Germinal center (tissue), 1 donor: Measurements from ENCODE around the gene STARD9.
"Not testable (repeated sequence)": the region's sequence is repeated elsewhere in the genome, so short reads cannot be mapped to it uniquely, and the experiment has no call there.

Source experiments
- DNase-seq: peaks from one replicate; pipeline ENCODE4 v3.0.0; 2012; ENCODE audit warnings: mixed read lengths, low spot score

The STARD9 gene

DNA sequence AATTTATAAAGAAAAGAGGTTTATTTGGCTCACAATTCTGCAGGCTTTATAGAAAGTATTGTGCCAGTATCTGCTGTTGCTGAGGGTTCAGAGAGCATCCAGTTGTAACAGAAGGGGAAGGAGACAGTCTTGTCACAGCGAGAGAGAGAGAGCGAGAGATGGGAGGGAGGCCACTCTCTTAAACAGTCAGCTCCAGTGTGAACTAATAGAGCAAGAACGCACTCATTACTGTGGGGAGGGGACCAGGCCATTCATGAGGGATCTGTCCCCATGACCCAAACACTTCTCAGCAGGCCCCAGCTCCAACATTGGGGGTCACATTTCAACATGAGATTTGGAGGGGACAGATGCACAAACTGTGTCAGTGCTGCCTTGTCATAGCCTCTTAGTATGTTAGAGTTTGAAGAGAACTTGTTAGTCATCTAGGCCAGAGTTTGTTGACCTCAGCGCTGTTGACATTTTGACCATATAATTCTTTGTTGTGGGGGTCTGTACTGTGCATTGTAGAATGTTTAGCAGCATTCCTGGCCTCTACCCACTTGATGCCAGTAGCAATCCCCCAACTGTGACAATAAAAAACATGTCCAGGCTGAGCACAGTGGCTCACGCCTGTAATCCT, 15.3 kb downstream of the STARD9 start:
- no peak for DNase-seq

GRCh38 chr15:42591238-42591934, 16.0 kb downstream of the STARD9 start:
- peak; percentile 24 for DNase-seq

DNA sequence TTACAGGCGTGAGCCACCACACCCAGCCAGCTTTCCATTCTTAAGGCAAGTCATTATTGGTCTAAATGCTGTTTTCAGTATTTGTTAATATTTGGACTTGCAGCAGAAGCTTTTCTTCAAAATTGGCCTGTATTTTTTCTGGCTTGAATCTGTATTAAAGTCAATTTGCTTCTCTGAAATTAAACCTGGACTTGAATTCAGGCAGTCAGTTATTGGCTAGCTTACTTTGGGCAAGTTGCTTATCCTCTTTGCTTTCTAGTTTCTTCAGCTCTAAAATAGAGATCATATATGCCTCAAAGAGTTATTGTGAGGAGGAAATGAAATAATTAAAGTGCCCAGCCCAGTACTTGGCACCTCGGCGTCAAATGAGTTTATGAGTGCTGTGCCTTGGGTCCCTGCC, 17.3 kb downstream of the STARD9 start:
- no peak for DNase-seq

DNA sequence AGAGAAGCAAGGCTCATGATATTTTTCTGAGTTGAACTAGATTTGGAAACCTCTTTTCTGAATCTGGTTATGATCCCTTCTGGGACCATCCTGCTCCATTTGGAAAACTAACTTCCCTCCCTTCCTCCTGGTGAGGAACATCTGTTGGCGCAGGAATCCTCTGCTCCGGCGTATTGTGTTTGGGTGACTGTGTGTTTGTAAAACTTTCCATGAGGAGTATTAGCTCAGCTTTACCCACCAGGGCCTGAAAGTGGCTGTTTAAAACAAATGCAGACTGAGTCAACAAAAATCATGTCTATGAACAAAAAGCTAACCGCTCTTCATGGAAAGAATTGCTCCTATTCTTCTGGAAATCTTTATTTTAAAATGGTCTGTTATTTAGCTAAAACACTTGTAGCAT, 17.7 kb downstream of the STARD9 start:
- no peak for DNase-seq

DNA sequence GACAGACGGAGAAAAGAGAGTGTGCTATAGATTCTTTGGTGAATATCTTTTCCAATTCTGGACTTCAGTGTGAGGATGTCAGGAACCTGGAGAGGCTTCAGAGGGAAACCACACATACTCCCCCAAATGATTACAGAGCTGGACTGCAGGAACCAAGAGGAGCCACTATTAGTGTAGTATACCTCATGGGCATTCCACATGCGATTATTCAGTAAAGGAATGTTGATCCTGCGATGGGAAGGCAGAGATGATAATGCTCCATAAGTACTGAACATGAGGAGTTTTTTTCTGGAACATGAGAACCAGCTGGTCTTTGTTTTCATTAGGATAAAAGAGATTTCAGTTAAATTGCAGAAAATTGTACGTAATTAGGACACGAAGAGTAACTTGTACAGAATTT, 18.7 kb downstream of the STARD9 start:
- no peak for DNase-seq

GRCh38 chr15:42595626-42596240, 20.3 kb downstream of the STARD9 start:
- DNase-seq: no peak

DNA sequence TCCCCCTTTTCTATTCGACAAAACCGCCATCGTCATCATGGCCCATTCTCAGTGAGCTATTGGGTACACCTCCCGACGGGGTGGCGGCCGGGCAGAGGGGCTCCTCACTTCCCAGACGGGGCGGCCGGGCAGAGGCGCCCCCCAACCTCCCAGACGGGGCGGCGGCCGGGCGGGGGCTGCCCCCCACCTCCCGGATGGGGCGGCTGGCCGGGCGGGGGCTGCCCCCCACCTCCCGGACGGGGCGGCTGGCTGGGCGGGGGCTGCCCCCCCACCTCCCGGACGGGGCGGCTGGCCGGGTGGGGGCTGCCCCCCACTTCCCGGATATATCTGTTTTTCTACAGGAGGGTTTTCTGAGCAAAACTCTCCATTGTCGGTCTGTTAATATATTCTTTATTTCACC, 25.9 kb downstream of the STARD9 start:
- not testable (repeated sequence) for DNase-seq

DNA sequence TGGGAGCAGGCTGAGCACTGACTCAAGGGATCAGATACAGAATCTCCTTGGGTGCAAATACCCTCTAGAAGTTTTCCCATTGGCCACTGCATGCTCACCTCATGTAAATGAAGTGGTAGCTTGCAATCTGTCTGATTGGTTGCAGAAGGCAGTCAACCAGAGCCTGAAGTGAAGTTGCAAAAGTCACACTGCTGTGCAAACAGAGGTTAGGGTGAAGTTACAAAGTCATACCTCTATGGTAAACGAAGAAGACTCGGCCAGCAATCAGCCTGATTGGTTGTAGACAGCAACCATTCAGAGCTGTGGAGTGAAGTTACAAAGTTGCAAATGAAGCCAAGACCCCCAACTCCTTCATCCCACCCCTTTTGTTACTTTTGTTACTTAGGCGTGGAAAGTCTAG, 27.1 kb downstream of the STARD9 start:
- no peak for DNase-seq

- no peak for DNase-seq
These were observed 28.6 kb downstream of the STARD9 start for GRCh38 chr15:42603978-42604377.

DNA sequence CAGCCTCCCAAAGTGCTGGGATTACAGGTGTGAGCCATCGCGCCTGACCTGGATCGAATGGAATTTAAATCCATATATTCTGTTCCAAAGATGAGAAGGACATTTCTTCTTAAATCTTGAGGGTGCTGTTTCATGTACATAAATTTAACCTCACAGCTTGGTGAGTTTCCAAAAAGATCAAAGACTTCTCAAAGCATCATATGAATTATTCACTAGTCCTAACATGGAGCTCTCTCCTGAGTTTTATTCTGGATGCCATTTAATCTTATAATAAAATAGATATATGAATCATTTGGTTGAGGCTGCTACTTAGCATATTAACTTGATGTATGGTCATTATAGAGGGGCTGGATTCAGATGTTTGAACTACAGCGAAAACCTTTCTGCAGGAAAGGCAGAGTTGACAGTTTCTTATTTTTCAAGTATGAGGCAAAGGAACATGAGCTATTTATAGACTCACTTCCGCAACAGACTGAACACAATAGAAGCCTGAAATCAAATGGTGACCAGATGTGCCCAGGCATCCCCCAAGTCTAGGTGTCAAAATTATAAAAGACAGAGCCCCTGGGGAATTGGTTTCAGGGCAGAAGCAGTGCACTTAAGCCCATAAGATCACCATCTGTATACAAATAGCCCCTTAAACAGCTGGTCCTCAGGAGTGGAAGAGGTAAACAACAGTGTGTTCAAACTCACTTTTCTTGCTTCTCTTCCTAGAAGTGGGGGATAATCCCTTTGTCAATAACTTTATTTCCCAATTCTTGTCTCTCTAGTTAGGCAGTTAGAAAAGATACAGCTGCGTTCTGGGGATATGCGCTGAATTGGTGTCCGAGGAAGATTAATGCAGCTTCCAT, 29.7 kb downstream of the STARD9 start:
- DNase-seq: peak; percentile 9

DNA sequence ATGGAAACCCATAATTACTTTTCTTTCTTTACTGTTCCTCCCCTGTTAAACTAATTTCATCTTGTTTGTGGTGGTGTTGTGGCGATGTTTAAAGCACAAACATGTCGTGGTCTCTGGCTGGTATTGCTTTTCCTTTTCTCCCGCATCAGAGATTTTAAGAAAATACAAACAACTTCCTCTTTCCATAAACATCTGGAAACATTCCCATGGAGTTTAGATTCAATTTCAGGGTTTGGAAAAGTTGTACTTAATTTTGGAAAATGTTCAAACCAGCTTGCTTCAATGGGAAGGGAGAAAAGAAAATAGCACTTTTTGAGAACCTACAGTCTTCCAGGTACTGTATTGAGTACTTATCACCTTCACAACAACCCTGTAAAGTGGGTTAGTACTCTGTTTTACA, 30.4 kb downstream of the STARD9 start:
- no peak for DNase-seq

DNA sequence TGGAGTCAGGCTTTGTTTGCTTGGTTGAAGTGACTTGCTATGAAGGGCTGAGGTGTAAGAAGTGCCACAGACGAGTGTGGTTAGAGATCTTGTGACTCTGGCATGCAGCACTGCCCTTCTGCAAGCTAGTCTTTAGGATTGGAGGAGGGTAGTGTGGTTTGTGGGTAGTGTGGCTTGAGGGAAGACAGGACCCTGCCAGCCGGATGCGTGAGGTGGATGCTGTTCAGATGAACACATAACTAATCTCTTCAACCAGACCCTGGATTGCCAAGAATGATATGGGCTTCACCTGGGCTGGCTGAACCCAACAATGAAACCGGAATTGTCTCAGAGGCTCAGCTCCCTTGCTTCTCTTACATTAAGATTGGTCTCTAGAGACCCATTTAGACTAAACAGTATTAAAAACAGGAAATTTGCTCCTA, 32.7 kb downstream of the STARD9 start:
- DNase-seq: peak; percentile 11

DNA sequence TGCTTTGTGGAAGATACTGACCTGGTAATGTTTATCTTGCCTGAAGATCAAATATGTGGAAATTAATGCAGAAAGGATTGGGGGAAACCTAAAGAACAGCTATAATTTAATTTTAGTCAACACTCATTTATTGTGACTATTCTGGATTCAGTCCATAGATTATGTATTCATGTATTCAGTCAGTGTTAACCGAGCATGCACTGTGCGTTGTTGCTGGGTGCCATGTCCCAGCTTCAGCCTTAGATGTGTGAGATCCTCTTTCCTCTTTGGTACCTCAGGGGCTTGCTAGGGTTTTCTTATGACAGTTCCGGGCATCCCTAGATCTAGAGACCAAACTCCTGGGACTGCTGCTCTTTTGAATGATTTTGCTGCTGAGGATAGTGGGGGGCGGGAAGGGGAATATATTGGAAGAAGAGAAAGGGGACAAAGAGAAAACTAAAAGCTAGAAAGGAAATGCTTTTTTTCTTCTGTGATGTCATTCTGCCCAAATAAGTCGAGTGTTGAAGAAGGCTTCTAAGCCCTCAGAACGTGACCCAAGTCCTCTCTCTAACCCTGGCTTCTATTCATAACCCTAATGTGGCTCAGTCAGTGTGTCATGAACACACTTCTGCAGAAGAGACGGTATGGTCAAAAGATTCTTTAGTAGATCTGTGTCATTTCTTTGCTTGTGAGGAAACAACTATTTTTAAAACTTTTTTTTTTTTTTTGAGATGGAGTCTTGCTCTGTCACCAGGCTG, 33.5 kb downstream of the STARD9 start:
- DNase-seq: no peak

GRCh38 chr15:42611532-42611931, 36.1 kb downstream of the STARD9 start:
- DNase-seq: no peak

GRCh38 chr15:42612367-42612912, 37.0 kb downstream of the STARD9 start:
- DNase-seq: no peak

DNA sequence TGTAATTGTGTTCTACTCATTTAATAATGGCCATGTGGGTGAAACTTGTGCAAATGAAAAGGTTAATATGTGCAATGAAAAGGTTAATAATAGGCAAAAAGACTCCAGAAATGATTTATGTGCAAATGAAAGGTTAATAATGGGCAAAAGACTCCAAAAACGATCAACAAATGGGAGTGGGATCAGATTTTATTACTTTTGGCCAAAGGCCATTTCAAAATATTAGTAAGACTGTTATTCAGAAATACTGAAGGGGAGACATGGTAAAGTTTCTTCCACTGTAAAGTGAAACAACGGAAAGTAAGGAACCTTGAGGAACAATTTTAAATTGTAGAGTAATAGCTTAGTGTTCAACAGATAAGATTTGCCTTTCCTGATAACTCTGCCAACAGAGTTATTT, 40.7 kb downstream of the STARD9 start:
- no peak for DNase-seq

DNA sequence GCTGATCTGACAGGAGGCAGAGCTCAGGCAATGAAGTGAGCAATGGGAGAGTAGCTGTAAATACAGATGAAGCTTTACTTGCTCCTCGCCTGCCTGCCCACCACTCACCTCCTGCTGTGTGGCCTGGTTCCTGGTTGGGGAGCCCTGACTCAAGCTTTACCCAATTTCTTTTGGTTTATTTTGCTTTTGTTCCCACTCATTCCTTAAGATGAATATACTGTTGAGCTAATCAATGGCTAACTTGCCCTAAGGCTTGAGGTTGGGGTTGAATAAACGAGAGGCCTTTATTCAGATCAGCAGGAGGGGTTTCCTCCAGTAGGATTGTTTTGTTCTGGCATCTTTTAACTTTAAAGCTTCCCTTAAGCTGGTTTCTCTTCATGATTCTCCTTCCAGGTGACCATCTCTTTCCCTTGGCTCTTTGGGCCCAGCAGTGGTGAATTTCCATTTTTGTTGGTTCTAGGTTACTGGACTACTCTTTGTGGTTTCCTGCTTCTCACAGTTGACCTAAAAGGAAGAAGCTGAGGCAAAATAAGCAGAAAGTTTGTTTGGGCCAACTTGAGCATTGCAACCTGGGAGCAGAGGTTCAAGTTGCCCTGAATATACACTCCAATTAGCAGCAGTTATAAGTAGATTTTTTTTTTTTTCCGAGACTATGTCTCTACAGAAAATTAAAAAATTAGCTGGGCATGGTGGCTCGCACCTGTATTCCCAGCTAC, 44.4 kb downstream of the STARD9 start:
- DNase-seq: no peak

GRCh38 chr15:42621386-42621785, 46.0 kb downstream of the STARD9 start:
- no peak for DNase-seq

DNA sequence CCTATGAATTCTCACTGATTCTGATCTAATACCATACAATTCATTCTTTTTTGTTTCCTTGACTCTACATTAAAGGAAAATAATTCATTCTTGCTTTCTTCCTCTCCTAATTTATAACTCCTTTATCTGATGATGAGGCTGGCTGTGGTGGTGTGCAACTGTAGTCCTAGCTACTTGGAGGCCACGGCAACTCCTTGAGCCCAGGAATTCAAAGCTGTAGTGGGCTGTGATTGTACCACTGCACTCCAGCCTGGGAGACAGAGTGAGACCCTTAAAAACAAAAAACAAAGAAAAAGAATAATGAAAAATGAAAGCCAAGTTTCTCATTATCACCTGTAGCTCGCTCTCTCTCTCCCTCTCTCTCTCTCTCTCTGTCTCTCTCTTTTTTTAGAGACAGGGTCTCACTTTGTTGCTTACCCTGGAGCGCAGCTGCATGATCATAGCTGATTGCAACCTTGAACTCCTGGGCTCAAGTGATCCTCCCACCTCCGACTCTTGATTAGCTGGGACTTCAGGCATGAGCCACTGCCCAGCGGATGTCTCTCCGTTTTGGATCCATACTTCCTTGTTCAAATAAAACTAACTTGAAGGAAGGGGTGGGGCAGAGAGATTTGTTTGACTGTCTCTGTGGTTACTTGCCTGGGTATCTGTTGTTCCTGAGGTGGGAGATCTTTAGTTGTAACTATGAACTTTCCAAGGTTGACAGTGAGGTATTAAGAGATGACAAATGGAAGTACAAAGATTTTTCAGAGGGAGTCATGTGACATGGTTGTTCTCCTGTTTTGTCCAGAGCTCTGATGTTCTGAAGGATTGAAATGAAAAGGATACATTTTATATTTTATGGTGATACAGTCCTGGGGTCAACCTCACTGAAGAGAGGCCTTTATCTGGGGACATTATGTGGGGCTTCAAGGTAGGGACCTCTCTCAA, 46.9 kb downstream of the STARD9 start:
- no peak for DNase-seq

GRCh38 chr15:42623951-42624350, 48.5 kb downstream of the STARD9 start:
- DNase-seq: no peak
